Mesendoderm (in vitro differentiated cells): Measurements from ENCODE around the gene TP73.

ENCODE experiments used
- DNase-seq: peaks from one replicate; pipeline ENCODE4 v3.0.0; 2013
- H2AK5ac ChIP-seq: 2 replicates; pipeline ENCODE4 v1.6.1; 2013; ENCODE audit warnings: low read length, inconsistent platforms
- H2BK120ac ChIP-seq: 2 replicates; pipeline ENCODE4 v1.6.1; 2013; ENCODE audit warnings: low read depth, mild to moderate bottlenecking, low read length, moderate library complexity, mixed read lengths
- H2BK15ac ChIP-seq: replicated peaks from 2 replicates; pipeline ENCODE4 v1.6.1; 2013; ENCODE audit warnings: low read depth, mild to moderate bottlenecking, moderate library complexity
- H2BK5ac ChIP-seq: 2 replicates; pipeline ENCODE4 v1.6.1; 2013; ENCODE audit warnings: low read length, inconsistent platforms
- H3K18ac ChIP-seq: 2 replicates; pipeline ENCODE4 v1.6.1; 2013; ENCODE audit warnings: mild to moderate bottlenecking, low read length, mixed read lengths
- H3K23ac ChIP-seq: one replicate; pipeline ENCODE4 v1.6.1; 2013; ENCODE audit warnings: low read length
- H3K27ac ChIP-seq: 2 replicates; pipeline ENCODE4 v1.5.1; 2013; ENCODE audit warnings: low read depth, mild to moderate bottlenecking, inconsistent platforms, low read length, moderate library complexity
- H3K27me3 ChIP-seq: 2 replicates; pipeline ENCODE4 v1.6.1; 2013; ENCODE audit warnings: low read length, control low read depth, mild to moderate bottlenecking, inconsistent platforms; ENCODE audit not compliant: insufficient read depth, poor library complexity
- H3K36me3 ChIP-seq: 2 replicates; pipeline ENCODE4 v1.6.1; 2013; ENCODE audit warnings: low read length, inconsistent platforms; ENCODE audit not compliant: control insufficient read depth, insufficient read depth
- H3K4ac ChIP-seq: one replicate; pipeline ENCODE4 v1.6.1; 2013; ENCODE audit warnings: low read depth, mild to moderate bottlenecking, low read length, moderate library complexity
- H3K4me1 ChIP-seq: 2 replicates; pipeline ENCODE4 v1.6.1; 2013; ENCODE audit warnings: low read depth, low read length, inconsistent platforms; ENCODE audit not compliant: control insufficient read depth
- H3K4me2 ChIP-seq: 2 replicates; pipeline ENCODE4 v1.6.1; 2013; ENCODE audit warnings: low read length
- H3K4me3 ChIP-seq: 2 replicates; pipeline ENCODE4 v1.5.1; 2013; ENCODE audit warnings: mild to moderate bottlenecking, low read length
- H3K56ac ChIP-seq: one replicate; pipeline ENCODE4 v1.6.1; 2013; ENCODE audit warnings: low read length
- H3K79me1 ChIP-seq: 2 replicates; pipeline ENCODE4 v1.6.1; 2013; ENCODE audit warnings: low read length, inconsistent platforms
- H3K79me2 ChIP-seq: 2 replicates; pipeline ENCODE4 v1.6.1; 2013; ENCODE audit warnings: mild to moderate bottlenecking, low read length; ENCODE audit not compliant: control insufficient read depth, insufficient read depth
- H3K9ac ChIP-seq: 2 replicates; pipeline ENCODE4 v1.6.1; 2013; ENCODE audit warnings: low read length, inconsistent platforms
- H4K5ac ChIP-seq: one replicate; pipeline ENCODE4 v1.6.1; 2013; ENCODE audit warnings: low read length
- H4K8ac ChIP-seq: one replicate; pipeline ENCODE4 v1.6.1; 2013; ENCODE audit warnings: low read depth, mild to moderate bottlenecking, control low read depth, low read length, moderate library complexity
- WGBS: extraction: QIAGEN DNeasy Blood & Tissue Kit; methylation state at CpG from one replicate; pipeline ENCODE4 v1.1.7; 2013; ENCODE audit warnings: low lambda C conversion rate, missing lambda C conversion rate; ENCODE audit not compliant: insufficient coverage; ENCODE audit errors: extremely low coverage; 5-methylcytosine and 5-hydroxymethylcytosine counted together

TP73 gene

DNA sequence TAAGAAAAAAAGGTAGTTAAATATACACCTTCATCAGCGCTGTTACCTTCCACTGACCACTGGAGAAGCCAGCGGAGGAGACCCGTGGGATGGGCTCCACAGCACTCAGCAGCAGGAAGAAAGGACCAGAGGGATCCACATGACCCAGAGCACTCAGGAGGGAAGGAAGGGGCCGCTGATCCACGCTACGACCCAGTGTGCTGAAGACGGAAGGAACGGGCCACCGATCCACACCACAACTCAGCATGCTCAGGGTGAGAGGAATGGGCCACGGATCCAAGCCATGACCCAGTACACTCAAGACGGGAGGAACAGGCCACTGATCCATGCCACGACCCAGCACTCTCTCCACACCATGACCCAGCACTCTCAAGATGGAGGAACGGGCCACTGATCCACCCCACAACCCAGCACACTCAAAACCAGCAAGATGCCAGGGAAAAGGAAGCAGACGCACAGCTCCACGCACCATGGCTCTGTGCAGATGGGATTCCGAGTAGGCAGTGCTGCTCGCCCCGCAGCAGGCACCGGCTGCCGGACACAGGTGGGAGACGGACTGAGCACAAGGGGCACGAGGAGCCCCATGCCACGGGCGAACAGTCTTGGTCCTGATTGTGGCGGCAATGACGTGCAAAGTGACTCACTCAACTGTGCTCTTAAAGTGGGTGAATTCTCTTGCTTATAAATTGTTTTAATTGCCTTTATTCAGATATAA lies 11.1 kb upstream of the TP73 start:
- H4K5ac ChIP-seq = no peak overlapping the region
- H3K9ac ChIP-seq = no peak overlapping the region
- H2BK120ac ChIP-seq = no peak overlapping the region
- no peak overlapping the region for H2BK15ac ChIP-seq
- no peak overlapping the region for H2BK5ac ChIP-seq
- no peaks in the 10 kb centered on the region for H3K27me3 ChIP-seq
- no peaks in the 10 kb centered on the region for H3K4me1 ChIP-seq
- H2AK5ac ChIP-seq = no peak overlapping the region
- H3K23ac ChIP-seq = no peak overlapping the region
- no peak overlapping the region for H3K4me2 ChIP-seq
- H3K4me3 ChIP-seq = no peak overlapping the region
- WGBS = no CpG with 5 or more reads among the region's 26 CpGs
- no peaks in the 10 kb centered on the region for H3K79me2 ChIP-seq
- no peak overlapping the region for H3K56ac ChIP-seq
- peaks cover 2% of the 10 kb centered on the region for H3K79me1 ChIP-seq
- H4K8ac ChIP-seq = no peak overlapping the region
- no peaks in the 10 kb centered on the region for H3K36me3 ChIP-seq
- no peak overlapping the region for H3K18ac ChIP-seq
- H3K4ac ChIP-seq = no peak overlapping the region
- DNase-seq = no peak
- no peak overlapping the region for H3K27ac ChIP-seq

DNA sequence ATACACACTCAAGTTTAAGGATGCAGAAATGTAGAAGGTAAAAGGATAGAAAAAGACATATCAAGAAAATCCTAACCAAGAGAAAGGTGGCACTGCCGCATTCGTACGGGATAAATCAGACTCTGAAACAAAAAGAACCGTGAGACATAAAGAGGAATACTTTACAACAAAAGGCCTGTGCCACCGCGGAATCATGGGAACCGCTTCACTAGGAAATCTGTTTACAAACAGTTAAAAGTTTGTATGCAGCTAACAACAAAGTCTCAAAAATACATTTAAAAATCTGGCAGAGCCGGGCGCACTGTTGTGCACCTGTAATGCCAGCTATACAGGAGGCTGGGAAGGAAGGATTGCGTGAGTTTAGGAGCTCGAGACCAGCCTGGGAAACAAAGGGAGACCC lies 10.5 kb upstream of the TP73 start:
- Histone ChIP-seq H3K4ac (no peak overlapping the region), H2BK5ac (no peak overlapping the region), H3K4me2 (no peak overlapping the region), H2BK15ac (no peak overlapping the region), H3K18ac (no peak overlapping the region), H4K5ac (no peak overlapping the region), H3K56ac (no peak overlapping the region), H3K9ac (no peak overlapping the region), H3K36me3 (no peaks in the 10 kb centered on the region), H3K4me1 (no peaks in the 10 kb centered on the region), H3K27ac (no peak overlapping the region), H3K4me3 (no peak overlapping the region), H2AK5ac (no peak overlapping the region), H2BK120ac (no peak overlapping the region), H3K27me3 (no peaks in the 10 kb centered on the region), H3K23ac (no peak overlapping the region), H4K8ac (no peak overlapping the region), H3K79me2 (no peaks in the 10 kb centered on the region), H3K79me1 (peaks cover 2% of the 10 kb centered on the region)
- no CpG with 5 or more reads among the region's 11 CpGs for WGBS
- DNase-seq = no peak

DNA sequence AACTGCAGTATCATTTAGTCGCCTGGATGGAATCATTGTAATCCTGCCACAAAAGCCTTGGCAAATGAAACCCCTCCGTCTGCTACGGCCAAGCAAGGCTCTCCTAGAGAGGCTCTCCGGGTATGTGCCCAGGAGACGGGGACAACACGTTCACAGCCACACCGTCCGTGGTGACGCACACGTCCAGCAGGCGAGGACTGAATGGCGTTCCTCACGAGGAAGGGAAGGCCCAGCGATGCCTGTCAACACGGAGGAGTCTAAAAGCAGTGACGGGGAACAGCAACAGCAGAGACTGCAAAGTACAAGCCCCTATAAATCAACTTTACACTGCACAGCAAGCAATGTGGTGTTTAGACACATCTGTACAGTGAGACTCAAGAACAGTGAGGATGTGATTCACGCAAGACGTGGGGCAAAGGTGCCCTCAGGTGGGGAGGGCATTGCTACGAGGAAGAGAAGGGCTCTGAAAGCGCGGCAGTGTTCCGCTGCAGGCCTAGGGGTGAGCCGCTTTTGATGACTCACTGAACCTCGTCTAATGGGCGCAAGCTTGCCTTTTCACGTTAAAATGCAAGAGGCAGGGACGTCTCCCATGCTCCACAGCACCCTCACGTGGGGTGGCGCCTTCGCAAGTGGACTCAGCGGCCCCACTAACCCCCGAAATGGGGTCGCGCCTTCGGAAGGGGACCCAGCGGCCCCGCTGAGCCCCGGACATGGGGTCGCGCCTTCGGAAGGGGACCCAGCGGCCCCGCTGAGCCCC lies 9.2 kb upstream of the TP73 start:
- H2BK5ac ChIP-seq = no peak overlapping the region
- H3K56ac ChIP-seq = no peak overlapping the region
- H3K4me1 ChIP-seq = no peaks in the 10 kb centered on the region
- no peak overlapping the region for H3K23ac ChIP-seq
- H3K79me2 ChIP-seq = no peaks in the 10 kb centered on the region
- no peak overlapping the region for H3K4me2 ChIP-seq
- H2BK120ac ChIP-seq = no peak overlapping the region
- H3K36me3 ChIP-seq = no peaks in the 10 kb centered on the region
- no peak overlapping the region for H3K9ac ChIP-seq
- no peak for DNase-seq
- no peaks in the 10 kb centered on the region for H3K27me3 ChIP-seq
- H3K27ac ChIP-seq = no peak overlapping the region
- H3K4ac ChIP-seq = no peak overlapping the region
- H4K5ac ChIP-seq = no peak overlapping the region
- H2AK5ac ChIP-seq = no peak overlapping the region
- H3K79me1 ChIP-seq = peaks cover 2% of the 10 kb centered on the region
- no peak overlapping the region for H3K4me3 ChIP-seq
- WGBS = no CpG with 5 or more reads among the region's 43 CpGs
- H4K8ac ChIP-seq = no peak overlapping the region
- H2BK15ac ChIP-seq = no peak overlapping the region
- H3K18ac ChIP-seq = no peak overlapping the region

GRCh38 chr1:3644273-3644672 lies 8.0 kb upstream of the TP73 start:
- Histone ChIP-seq H3K9ac (no peak overlapping the region), H2BK120ac (no peak overlapping the region), H3K18ac (no peak overlapping the region), H3K4me2 (no peak overlapping the region), H3K36me3 (no peaks in the 10 kb centered on the region), H4K8ac (no peak overlapping the region), H3K56ac (no peak overlapping the region), H3K79me2 (no peaks in the 10 kb centered on the region), H4K5ac (no peak overlapping the region), H3K4ac (no peak overlapping the region), H2BK5ac (no peak overlapping the region), H3K4me1 (no peaks in the 10 kb centered on the region), H2BK15ac (no peak overlapping the region), H3K27me3 (no peaks in the 10 kb centered on the region), H3K27ac (no peak overlapping the region), H2AK5ac (no peak overlapping the region), H3K79me1 (peaks cover 6% of the 10 kb centered on the region), H3K4me3 (no peak overlapping the region), H3K23ac (no peak overlapping the region)
- no CpG with 5 or more reads among the region's 25 CpGs for WGBS
- no peak for DNase-seq

GRCh38 chr1:3645247-3645646 lies 7.1 kb upstream of the TP73 start:
- Histone ChIP-seq H3K27ac (no peak overlapping the region), H3K4me1 (no peaks in the 10 kb centered on the region), H4K8ac (no peak overlapping the region), H2BK5ac (no peak overlapping the region), H3K56ac (no peak overlapping the region), H3K18ac (no peak overlapping the region), H3K27me3 (no peaks in the 10 kb centered on the region), H3K23ac (no peak overlapping the region), H3K79me1 (peaks cover 6% of the 10 kb centered on the region), H3K36me3 (no peaks in the 10 kb centered on the region), H4K5ac (no peak overlapping the region), H3K4ac (no peak overlapping the region), H2BK120ac (no peak overlapping the region), H3K9ac (no peak overlapping the region), H3K79me2 (no peaks in the 10 kb centered on the region), H2BK15ac (no peak overlapping the region), H3K4me2 (no peak overlapping the region), H3K4me3 (no peak overlapping the region), H2AK5ac (no peak overlapping the region)
- WGBS = no CpG with 5 or more reads among the region's 43 CpGs
- DNase-seq = no peak
